ENCODE data around the gene NSUN5.
A peak's percentile ranks its signal among the peaks of the same experiment; 100 is the strongest.
"Not testable (repeated sequence)": the region's sequence is repeated elsewhere in the genome, so short reads cannot be mapped to it uniquely, and the experiment has no call there.

NSUN5 gene

DNA sequence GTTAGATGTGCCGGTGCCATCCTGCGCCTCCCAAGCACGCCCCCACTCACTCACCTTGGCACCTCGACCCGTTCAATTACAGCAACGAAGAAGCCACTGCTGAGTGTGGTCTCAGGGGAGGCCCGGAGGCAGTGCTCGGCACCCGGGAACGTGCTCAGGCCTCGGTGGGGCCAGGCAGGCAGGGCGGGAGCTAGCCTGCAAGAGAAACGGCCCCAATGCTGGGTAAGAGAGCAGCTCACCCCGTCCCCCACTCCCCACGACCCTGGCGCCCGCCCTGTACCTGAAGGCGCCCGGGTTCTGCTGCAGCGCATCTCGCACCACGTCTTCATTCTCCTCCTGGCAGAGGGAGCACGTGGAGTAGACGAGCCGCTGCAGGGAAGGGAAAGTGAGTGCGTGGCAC, 5.1 kb downstream of the NSUN5 start:
- intact Hi-C loops (cut with DNase I), result no loop called here
- no peak for DNase-seq

DNA sequence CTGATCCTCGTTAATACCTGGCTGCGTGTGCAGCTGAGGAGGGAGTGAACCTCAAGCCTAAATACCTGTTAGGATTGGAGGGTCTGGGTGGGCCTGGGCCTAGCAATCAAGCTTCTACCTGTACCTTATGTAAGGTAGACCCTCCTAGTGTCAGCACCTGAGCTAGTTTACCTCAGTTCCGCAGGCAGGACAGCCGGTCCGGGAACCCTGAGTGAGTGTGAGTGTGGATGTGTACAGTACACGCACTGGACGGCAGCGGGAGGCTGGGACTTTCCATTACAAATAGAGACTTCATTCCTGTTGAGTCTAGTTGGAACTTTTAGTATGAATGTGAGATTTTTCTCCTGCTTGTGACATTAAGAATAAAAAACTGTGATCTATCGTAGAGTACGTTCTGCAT, 5.8 kb downstream of the NSUN5 start:
- not testable (repeated sequence) for DNase-seq

DNA sequence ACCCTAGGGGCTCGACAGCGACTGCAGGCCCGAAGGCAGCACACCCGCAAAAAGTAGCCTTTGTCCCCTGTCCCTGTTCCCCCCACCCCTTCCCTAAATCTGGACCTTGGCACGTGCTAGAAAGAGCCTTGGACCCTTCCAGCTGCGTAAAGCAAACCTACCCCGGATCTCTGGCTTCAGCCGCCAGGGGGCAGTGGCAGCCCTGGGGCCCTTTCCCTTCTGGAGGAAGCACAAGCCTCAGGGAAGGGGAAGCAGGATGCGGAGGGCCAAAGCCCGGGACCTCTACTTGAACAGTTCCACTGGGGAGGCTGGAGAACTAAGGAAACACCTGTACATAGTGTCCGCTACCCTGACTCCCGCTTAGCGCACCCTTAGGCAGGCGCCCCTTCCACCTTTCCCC, 7.5 kb downstream of the NSUN5 start:
- DNase-seq; intact Hi-C loops (cut with DNase I): not testable (repeated sequence)

More for the DNA sequence above, 5.8 kb downstream of the NSUN5 start:
- intact Hi-C loops (cut with DNase I), result not testable (repeated sequence)

GRCh38 chr7:73299812-73300211, 8.8 kb downstream of the NSUN5 start:
- peak in 2 of 42 donors; percentile 16 to 31 for DNase-seq

GRCh38 chr7:73297706-73298105, 10.9 kb downstream of the NSUN5 start:
- peak in 1 of 42 donors; percentile 13 for DNase-seq
- intact Hi-C loops (cut with DNase I), result not testable (repeated sequence)

More at GRCh38 chr7:73299812-73300211, 8.8 kb downstream of the NSUN5 start:
- intact Hi-C loops (cut with DNase I), result not testable (repeated sequence)

DNA sequence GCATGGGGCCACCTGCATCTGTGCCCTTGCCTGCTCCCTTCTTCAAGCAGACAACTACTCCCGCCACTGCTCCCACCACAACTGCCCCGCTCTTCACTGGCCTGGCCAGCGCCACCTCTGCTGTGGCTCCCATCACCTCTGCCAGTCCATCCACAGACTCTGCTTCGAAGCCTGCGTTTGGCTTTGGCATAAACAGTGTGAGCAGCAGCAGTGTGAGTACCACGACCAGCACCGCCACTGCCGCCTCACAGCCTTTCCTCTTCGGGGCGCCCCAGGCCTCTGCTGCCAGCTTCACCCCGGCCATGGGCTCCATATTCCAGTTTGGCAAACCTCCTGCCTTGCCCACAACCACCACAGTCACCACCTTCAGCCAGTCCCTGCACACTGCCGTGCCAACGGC, 11.4 kb downstream of the NSUN5 start:
- DNase-seq; intact Hi-C loops (cut with DNase I): not testable (repeated sequence)

- DNase-seq; intact Hi-C loops (cut with DNase I): not testable (repeated sequence)
Measured at GRCh38 chr7:73277210-73277609, 31.4 kb downstream of the NSUN5 start.

DNA sequence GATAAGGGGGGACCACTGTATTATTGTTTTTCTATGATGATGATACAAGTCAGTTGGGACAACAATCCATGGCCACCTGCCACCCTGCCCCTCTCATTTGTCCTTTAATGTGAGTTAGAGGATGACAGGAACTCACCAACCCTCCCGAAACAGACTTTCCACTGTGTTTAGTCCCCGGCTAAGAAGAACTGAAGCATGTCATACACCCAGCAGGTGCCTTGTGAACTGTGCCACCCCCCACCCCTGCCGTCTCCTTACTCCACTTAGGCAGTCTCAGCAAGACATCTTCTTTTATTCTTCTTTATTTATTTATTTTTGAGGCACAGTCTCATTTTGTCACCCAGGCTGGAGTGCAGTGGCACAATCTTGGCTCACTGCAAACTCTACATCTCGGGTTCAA, 40.8 kb downstream of the NSUN5 start:
- intact Hi-C loops (cut with DNase I); DNase-seq: not testable (repeated sequence)

- intact Hi-C loops (cut with DNase I), result not testable (repeated sequence)
Measured at GRCh38 chr7:73266719-73267368, 41.8 kb downstream of the NSUN5 start.

DNA sequence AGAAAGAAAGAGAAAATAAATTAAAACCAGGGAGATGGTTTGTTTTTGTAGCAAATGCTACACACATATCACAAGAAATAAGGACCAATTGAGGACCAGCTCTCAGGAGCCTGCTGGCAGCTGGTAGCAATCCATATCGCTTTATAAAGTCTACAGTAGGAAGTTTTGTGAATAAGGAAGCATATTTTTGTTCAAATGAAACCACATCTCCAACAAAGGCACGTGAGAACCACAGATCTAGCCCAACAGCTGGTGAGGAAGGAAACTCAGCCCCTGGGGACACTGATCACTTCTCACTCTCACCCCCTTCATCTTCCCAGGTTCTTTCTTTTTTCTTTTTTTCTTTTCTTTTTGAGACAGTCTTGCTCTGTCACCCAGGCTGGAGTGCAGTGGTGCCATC, 46.2 kb downstream of the NSUN5 start:
- DNase-seq; intact Hi-C loops (cut with DNase I): not testable (repeated sequence)

More at GRCh38 chr7:73266719-73267368, 41.8 kb downstream of the NSUN5 start:
- not testable (repeated sequence) for DNase-seq
